Esophagus mucosa (tissue), 1 donor: ENCODE measurements around the gene ITPR3. TPM values are rescaled to one million over a fixed set of nuclear protein-coding genes. Genes with fewer than 3 reads are reported as not detected.

ENCODE experiments used
- ATAC-seq: fragments of 200-7000 bp; cut with Tn5 transposase; one replicate; pipeline ENCODE4 v1.9.1; 2020
- total RNA-seq: library from RNA; stranded (reverse); gene quantifications from one replicate; pipeline ENCODE4 v1.2.4, GENCODE V29; 2023
- donor health status: DM: yes; HTN: yes; CAD: no.

ITPR3 gene
- total RNA-seq, 1 donor from 2014 or later = 23.7 TPM

GRCh38 chr6:33688006-33688405, 66.9 kb downstream of the ITPR3 start:
- ATAC-seq = no peak

- no peak for ATAC-seq
These were observed 67.5 kb downstream of the ITPR3 start for GRCh38 chr6:33688451-33689147.

GRCh38 chr6:33689148-33689494, 68.0 kb downstream of the ITPR3 start:
- no peak for ATAC-seq

- no peak for ATAC-seq
These were observed 68.8 kb downstream of the ITPR3 start for GRCh38 chr6:33689879-33690278.

GRCh38 chr6:33690766-33691165, 69.6 kb downstream of the ITPR3 start:
- no peak for ATAC-seq

GRCh38 chr6:33691456-33692077, 70.4 kb downstream of the ITPR3 start:
- ATAC-seq = no peak

GRCh38 chr6:33692078-33692759, 71.1 kb downstream of the ITPR3 start:
- ATAC-seq = no peak

GRCh38 chr6:33692760-33693158, 71.6 kb downstream of the ITPR3 start:
- peak; percentile 5 for ATAC-seq

- no peak for ATAC-seq
These were observed 72.3 kb downstream of the ITPR3 start for GRCh38 chr6:33693186-33694105.

- ATAC-seq = peak; percentile 56
These were observed 73.3 kb downstream of the ITPR3 start for GRCh38 chr6:33694401-33694931.

GRCh38 chr6:33694977-33695376, 73.9 kb downstream of the ITPR3 start:
- peak; percentile 2 for ATAC-seq

GRCh38 chr6:33695451-33695887, 74.3 kb downstream of the ITPR3 start:
- peak; percentile 52 for ATAC-seq

- ATAC-seq = no peak
These were observed 75.0 kb downstream of the ITPR3 start for GRCh38 chr6:33696076-33696475.

GRCh38 chr6:33696548-33697518, 75.7 kb downstream of the ITPR3 start:
- ATAC-seq = peak; percentile 12

- no peak for ATAC-seq
These were observed 76.7 kb downstream of the ITPR3 start for GRCh38 chr6:33697845-33698244.

GRCh38 chr6:33698494-33698893, 77.4 kb downstream of the ITPR3 start:
- ATAC-seq = no peak

- ATAC-seq = no peak
These were observed 78.0 kb downstream of the ITPR3 start for GRCh38 chr6:33699131-33699530.

GRCh38 chr6:33699739-33700138, 78.6 kb downstream of the ITPR3 start:
- no peak for ATAC-seq

GRCh38 chr6:33700391-33701050, 79.4 kb downstream of the ITPR3 start:
- peak; percentile 68 for ATAC-seq

GRCh38 chr6:33702345-33702977, 81.3 kb downstream of the ITPR3 start:
- ATAC-seq = peak; percentile 62
